ENCODE results near the gene BRIP1.

BRIP1 gene

DNA sequence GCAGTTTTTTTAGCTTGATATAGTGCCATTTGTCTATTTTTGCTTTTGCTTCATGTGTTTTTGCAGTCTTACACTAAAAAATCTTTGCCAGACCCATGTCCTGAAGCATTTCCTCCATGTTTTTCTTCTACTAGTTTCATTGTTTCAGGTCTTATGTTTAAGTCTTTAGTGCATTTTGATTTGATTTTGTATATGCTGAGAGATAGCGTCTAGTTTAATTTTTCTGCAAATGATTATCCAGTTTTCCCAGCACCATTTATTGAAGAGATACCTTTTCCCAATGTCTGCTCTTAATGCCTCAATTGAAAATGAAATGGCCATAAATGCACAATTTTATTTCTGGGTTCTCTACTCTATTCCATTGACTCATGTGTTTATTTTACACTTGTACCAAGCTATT lies 231.5 kb downstream of the BRIP1 start:
- no peak overlapping the region for H3K9ac ChIP-seq (ENCODE audit: low read depth, low read length)
- H3K27ac ChIP-seq (ENCODE audit: low read depth, low read length), result no peak overlapping the region
- no peaks in the 10 kb centered on the region for H3K9me3 ChIP-seq (ENCODE audit: insufficient read depth, low read depth, low read length)
- H3K27me3 ChIP-seq (ENCODE audit: insufficient read depth, low read length), result no peaks in the 10 kb centered on the region
- no peak overlapping the region for H3K4me3 ChIP-seq (ENCODE audit: low read length)
- H3K36me3 ChIP-seq (ENCODE audit: insufficient read depth, low read length), result no peaks in the 10 kb centered on the region
- WGBS, result 100% methylated on average over 1 of the region's 1 CpG
- H3K4me1 ChIP-seq (ENCODE audit: insufficient read depth, low read length), result peaks cover 8% of the 10 kb centered on the region; the same call in 1 of the 2 replicates
